Lower leg skin (tissue), 3 donors: ENCODE data around the gene C22orf31.

Experiments used
- POLR2A ChIP-seq, 2 donors: fragments of 450-650 bp; IDR thresholded peaks; one replicate each; pipeline ENCODE4 v1.6.1; 2016 to 2017; ENCODE audit warnings: antibody characterized with exemption in 2 of 2, mild to moderate bottlenecking in 1 of 2, moderate library complexity in 1 of 2
- TF ChIP-seq, protein P1 (sequence below), 3 donors: fragments of 450-650 bp; IDR thresholded peaks; one replicate each; pipeline ENCODE4 v1.5.1; 2016; ENCODE audit warnings: antibody characterized with exemption in 3 of 3, mild to moderate bottlenecking in 3 of 3, moderate library complexity in 2 of 3

DNA sequence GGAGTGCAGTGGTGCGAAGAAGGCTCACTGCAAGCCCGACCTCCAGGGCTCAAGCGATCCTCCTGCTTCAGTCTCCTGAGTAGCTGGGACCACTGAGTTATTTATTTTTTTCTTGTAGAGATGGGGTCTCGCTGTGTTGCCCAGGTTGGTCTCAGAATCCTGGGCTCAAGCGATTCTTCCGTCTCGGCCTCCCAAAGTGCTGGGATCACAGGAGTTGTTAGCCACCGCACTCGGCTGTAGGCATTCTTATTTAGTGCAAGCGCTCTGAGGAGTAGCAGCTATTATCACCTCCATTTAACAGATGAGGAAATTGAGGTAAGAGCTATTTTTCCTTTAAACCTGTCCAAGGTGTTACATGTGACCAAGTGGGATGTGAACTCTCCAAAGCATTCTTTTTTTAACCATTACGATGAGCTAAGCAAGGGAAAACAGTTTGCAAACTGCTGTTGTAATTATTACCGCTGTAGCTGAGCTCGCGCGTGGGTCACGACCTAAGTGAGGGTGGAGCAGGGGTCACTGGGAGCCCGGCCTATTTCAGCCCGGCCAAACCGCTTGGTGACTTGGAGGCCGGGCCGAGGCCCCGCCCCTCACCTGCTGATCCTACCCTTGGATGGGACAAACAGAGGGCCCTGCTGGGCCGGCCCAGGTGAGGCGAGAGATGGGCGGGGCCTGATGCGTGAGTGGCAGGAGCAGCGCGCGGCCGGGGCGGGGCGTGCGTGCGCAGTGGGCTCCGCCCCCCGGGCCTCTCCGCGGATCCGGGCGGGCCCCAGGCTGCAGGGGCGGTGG, 10.8 kb upstream of the C22orf31 start:
- TF ChIP-seq, protein P1, sequence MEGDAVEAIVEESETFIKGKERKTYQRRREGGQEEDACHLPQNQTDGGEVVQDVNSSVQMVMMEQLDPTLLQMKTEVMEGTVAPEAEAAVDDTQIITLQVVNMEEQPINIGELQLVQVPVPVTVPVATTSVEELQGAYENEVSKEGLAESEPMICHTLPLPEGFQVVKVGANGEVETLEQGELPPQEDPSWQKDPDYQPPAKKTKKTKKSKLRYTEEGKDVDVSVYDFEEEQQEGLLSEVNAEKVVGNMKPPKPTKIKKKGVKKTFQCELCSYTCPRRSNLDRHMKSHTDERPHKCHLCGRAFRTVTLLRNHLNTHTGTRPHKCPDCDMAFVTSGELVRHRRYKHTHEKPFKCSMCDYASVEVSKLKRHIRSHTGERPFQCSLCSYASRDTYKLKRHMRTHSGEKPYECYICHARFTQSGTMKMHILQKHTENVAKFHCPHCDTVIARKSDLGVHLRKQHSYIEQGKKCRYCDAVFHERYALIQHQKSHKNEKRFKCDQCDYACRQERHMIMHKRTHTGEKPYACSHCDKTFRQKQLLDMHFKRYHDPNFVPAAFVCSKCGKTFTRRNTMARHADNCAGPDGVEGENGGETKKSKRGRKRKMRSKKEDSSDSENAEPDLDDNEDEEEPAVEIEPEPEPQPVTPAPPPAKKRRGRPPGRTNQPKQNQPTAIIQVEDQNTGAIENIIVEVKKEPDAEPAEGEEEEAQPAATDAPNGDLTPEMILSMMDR (IDR thresholded peaks at IDR 0.05): no peak
- TF ChIP-seq POLR2A (IDR thresholded peaks at IDR 0.05): no peak
